ENCODE measurements around the gene PTPRK.

- no peak for TF ChIP-seq CTCF (conservative IDR thresholded peaks at IDR 0.05)
- no peak for TF ChIP-seq EZH2 (IDR thresholded peaks at IDR 0.05; ENCODE audit: low read depth)
Observed at GRCh38 chr6:128225612-128226011, 294.8 kb downstream of the PTPRK start.
